ENCODE measurements around the gene USP24. TPM values are rescaled to one million over a fixed set of nuclear protein-coding genes. Genes with fewer than 3 reads are reported as not detected.
"Not testable (repeated sequence)": the region's sequence is repeated elsewhere in the genome, so short reads cannot be mapped to it uniquely, and the experiment has no call there.

USP24 gene
- total and polyA plus RNA-seq, 3 donors from 2014 or later: 20.2 to 50.9 (median 50.3) TPM

DNA sequence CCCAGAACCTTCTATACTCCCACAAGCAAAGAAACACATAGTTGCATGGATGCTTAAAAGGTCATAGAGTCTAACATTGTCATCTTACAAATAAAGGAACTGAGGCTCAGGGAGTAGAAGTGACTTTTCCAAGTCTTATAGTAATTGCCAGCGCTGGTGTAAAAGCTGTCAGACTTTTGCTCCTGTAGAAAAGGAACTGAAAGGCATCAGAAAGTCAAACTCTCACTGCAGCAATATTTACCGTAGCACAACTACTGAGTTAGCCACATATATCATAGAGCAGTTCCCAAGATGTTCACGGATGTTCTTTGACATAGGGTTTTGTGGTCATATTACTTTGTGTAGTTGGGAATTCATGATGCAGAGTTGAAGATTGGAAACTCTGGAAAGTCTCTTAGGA, 16.6 kb upstream of the USP24 start:
- 91 to 93% methylated on average over 3 of the region's 3 CpGs for WGBS, 2 donors
- no peaks in the 10 kb centered on the region for H3K4me1 ChIP-seq
- no peak for DNase-seq
- H3K4me3 ChIP-seq: no peak overlapping the region
- H3K9me3 ChIP-seq: no peaks in the 10 kb centered on the region
- TF ChIP-seq, protein P1, sequence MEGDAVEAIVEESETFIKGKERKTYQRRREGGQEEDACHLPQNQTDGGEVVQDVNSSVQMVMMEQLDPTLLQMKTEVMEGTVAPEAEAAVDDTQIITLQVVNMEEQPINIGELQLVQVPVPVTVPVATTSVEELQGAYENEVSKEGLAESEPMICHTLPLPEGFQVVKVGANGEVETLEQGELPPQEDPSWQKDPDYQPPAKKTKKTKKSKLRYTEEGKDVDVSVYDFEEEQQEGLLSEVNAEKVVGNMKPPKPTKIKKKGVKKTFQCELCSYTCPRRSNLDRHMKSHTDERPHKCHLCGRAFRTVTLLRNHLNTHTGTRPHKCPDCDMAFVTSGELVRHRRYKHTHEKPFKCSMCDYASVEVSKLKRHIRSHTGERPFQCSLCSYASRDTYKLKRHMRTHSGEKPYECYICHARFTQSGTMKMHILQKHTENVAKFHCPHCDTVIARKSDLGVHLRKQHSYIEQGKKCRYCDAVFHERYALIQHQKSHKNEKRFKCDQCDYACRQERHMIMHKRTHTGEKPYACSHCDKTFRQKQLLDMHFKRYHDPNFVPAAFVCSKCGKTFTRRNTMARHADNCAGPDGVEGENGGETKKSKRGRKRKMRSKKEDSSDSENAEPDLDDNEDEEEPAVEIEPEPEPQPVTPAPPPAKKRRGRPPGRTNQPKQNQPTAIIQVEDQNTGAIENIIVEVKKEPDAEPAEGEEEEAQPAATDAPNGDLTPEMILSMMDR (IDR thresholded peaks at IDR 0.05): no peak
- no peak for TF ChIP-seq POLR2A (IDR thresholded peaks at IDR 0.05)
- no peaks in the 10 kb centered on the region for H3K36me3 ChIP-seq (ENCODE audit: low read depth, missing control alignments)
- no peaks in the 10 kb centered on the region for H3K27me3 ChIP-seq
- no peak overlapping the region for H3K27ac ChIP-seq
- intact Hi-C loops (cut with DNase I; ENCODE audit: low total_unique reads): no loop called here

DNA sequence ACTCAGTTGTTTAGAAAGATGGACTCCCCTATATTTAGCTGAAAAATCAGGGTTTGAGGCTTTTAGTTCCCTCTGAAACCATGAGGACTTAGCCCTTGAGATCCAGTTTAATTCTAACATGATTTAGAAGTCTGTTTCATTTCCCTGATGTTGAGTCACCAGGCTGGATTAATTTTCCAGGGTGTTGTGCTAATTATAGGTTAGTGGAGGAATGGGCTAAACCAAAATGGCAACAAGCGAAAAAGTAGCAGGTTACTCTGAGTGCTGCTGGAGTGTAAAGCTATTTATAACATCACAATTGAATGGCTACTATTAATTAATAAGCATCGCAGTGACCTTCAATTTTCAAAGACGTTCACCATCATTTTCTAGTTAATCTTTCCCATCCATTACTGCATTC, 15.5 kb upstream of the USP24 start:
- no peak overlapping the region for H3K27ac ChIP-seq
- 83 to 84% methylated on average over 3 of the region's 3 CpGs for WGBS, 2 donors
- intact Hi-C loops (cut with DNase I; ENCODE audit: low total_unique reads): no loop called here

DNA sequence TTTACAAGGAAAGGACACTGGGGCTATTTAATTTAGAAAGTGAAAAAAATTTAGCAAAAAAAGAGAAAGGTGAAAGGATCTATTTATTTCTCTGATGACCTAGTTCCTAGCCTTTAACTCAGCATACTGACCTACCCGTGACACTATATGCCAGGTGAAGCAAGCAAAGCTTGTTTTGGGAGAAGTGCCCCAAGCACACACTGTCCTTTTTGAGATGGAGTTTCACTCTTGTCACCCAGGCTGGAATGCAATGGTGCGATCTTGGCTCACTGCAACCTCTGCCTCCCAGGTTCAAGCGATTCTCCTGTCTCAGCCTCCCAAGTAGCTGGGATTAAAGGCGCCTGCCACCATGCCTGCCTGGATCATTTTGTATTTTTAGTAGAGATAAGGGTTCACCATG, 14.6 kb upstream of the USP24 start:
- H3K4me3 ChIP-seq; H3K27me3 ChIP-seq; H3K9me3 ChIP-seq; H3K36me3 ChIP-seq (ENCODE audit: low read depth, missing control alignments); DNase-seq; intact Hi-C loops (cut with DNase I; ENCODE audit: low total_unique reads); H3K27ac ChIP-seq; H3K4me1 ChIP-seq: not testable (repeated sequence)
- WGBS, 2 donors: 88 to 100% methylated on average over 4 of the region's 4 CpGs

More for the DNA sequence above, 15.5 kb upstream of the USP24 start:
- DNase-seq: no peak
- H3K9me3 ChIP-seq: no peaks in the 10 kb centered on the region
- no peaks in the 10 kb centered on the region for H3K36me3 ChIP-seq (ENCODE audit: low read depth, missing control alignments)
- H3K27me3 ChIP-seq: no peaks in the 10 kb centered on the region
- H3K4me3 ChIP-seq: no peak overlapping the region
- no peaks in the 10 kb centered on the region for H3K4me1 ChIP-seq
- TF ChIP-seq, protein P1 (IDR thresholded peaks at IDR 0.05): no peak
- TF ChIP-seq POLR2A (IDR thresholded peaks at IDR 0.05): no peak

DNA sequence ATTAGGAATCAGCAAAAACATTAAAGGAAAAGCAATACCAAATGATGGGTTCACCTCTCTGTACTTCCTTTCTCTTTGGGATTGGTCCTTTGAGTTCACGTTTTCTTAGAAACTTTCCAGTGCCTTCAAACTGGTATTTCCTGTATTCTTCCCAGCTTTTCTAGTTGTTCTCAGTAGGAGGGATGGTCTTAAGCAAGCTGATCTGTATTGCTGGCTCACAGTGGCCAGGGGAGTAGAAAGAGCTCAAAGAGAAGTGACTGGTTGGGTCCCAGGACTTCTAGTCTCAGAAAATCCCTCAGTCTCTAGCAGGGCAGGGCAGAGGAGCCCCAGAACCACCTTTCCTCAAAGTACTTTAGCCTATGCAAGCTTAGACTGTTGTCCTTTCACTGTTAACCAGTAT, 10.1 kb upstream of the USP24 start:
- no peaks in the 10 kb centered on the region for H3K9me3 ChIP-seq
- no peak for TF ChIP-seq POLR2A (IDR thresholded peaks at IDR 0.05)
- TF ChIP-seq, protein P1 (IDR thresholded peaks at IDR 0.05): no peak
- H3K4me1 ChIP-seq: no peaks in the 10 kb centered on the region
- no peak for DNase-seq
- H3K27me3 ChIP-seq: no peaks in the 10 kb centered on the region
- H3K36me3 ChIP-seq (ENCODE audit: low read depth, missing control alignments): no peaks in the 10 kb centered on the region
- no peak overlapping the region for H3K4me3 ChIP-seq
- intact Hi-C loops (cut with DNase I; ENCODE audit: low total_unique reads): no loop called here
- 61 to 81% methylated on average over 1 of the region's 1 CpG for WGBS, 2 donors
- H3K27ac ChIP-seq: no peak overlapping the region

DNA sequence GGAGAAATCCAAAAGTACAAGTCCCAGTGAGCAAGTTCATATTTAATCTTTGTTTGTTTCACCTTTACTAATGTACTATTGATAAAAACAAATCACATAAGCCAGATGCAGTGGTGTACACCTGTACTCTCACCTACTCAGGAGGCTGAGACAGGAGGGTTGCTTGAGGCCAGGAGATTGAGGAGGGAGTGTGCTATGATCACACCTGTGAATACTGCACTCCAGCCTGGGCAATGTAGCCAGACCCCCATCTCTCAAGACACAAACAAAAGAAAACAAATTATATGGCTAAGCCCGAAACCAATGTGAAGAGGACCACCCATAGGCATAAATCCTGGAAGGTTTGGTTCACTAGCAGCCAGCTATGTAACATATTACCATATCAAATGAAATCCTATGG, 9.6 kb upstream of the USP24 start:
- Histone ChIP-seq H3K4me1 (no peaks in the 10 kb centered on the region), H3K9me3 (no peaks in the 10 kb centered on the region), H3K4me3 (no peak overlapping the region), H3K27ac (no peak overlapping the region), H3K27me3 (no peaks in the 10 kb centered on the region), H3K36me3 (ENCODE audit: low read depth, missing control alignments) (no peaks in the 10 kb centered on the region)
- DNase-seq: no peak
- intact Hi-C loops (cut with DNase I; ENCODE audit: low total_unique reads): no loop called here
- 97 to 100% methylated on average over 1 of the region's 1 CpG for WGBS, 2 donors
- TF ChIP-seq, protein P1 (IDR thresholded peaks at IDR 0.05): no peak
- no peak for TF ChIP-seq POLR2A (IDR thresholded peaks at IDR 0.05)
